Esophagus squamous epithelium (tissue), 5 donors: ENCODE data around the gene CSF2RB. TPM values are rescaled to one million over a fixed set of nuclear protein-coding genes. Genes with fewer than 3 reads are reported as not detected.

Source experiments
- DNase-seq: peaks from one replicate; lab custom pipeline; 2025; lab: John Stamatoyannopoulos, UW
- H3K27ac ChIP-seq, 4 donors: fragments of 200-600 bp; sonication (generic); one replicate each; pipeline ENCODE4 v1.5.1; 2016 to 2019; ENCODE audit warnings: mild to moderate bottlenecking in 1 of 4
- H3K27me3 ChIP-seq, 4 donors: fragments of 200-600 bp; sonication (generic); 1 replicate in 3 of 4; 2 replicates in 1 of 4; pipeline versions ENCODE4 v1.5.1 to v1.6.0; 2017 to 2021; ENCODE audit warnings: antibody characterized with exemption in 1 of 4
- H3K36me3 ChIP-seq, 3 donors: fragments of 200-600 bp; sonication (generic); one replicate each; pipeline ENCODE4 v1.5.1; 2016 to 2019
- H3K4me1 ChIP-seq, 3 donors: fragments of 200-600 bp; sonication (generic); one replicate each; pipeline ENCODE4 v1.5.1; 2017 to 2019
- H3K4me3 ChIP-seq, 4 donors: fragments of 200-600 bp; sonication (generic); 1 replicate in 3 of 4; 2 replicates in 1 of 4; pipeline ENCODE4 v1.5.1; 2016 to 2019; ENCODE audit warnings: mild to moderate bottlenecking in 2 of 4, moderate library complexity in 1 of 4
- H3K9me3 ChIP-seq, 3 donors: fragments of 200-600 bp; sonication (generic); one replicate each; pipeline ENCODE4 v1.5.1; 2016 to 2019
- CTCF ChIP-seq, 6 experiments: fragments of 450-650 bp in 4 of 6; fragments of 200-600 bp in 2 of 6; sonication (generic) in 2 of 6; IDR thresholded peaks; one replicate each; pipeline ENCODE4 v1.5.1; 2016 to 2019; ENCODE audit warnings: antibody characterized with exemption in 6 of 6, mild to moderate bottlenecking in 4 of 6, moderate library complexity in 4 of 6
- POLR2A ChIP-seq, 4 donors: fragments of 450-650 bp; IDR thresholded peaks; one replicate each; pipeline ENCODE4 v1.6.1; 2017; ENCODE audit warnings: antibody characterized with exemption in 4 of 4, mild to moderate bottlenecking in 4 of 4, moderate library complexity in 3 of 4
- WGBS, 2 donors: methylation state at CpG; one replicate each; pipeline ENCODE4 v1.1.5; 2018; 5-methylcytosine and 5-hydroxymethylcytosine counted together
- intact Hi-C: fragments of 100-400 bp; cut with DNase I; formaldehyde crosslinking; loops from one replicate; pipeline ENCODE4 v1.15.0; 2022
- total RNA-seq, 4 donors: library from RNA; depleted of rRNA; stranded (reverse); fragments of >200 nt; gene quantifications; one replicate each; pipeline ENCODE4 v1.1.0, GENCODE V29; 2016
- donor health status: DM: yes; HTN: yes; CAD: no.

CSF2RB gene
- total RNA-seq, 4 donors from 2014 or later, result 1.5 to 6.1 (median 2.9) TPM

- peaks cover 0 to 49% (median 0%) of the 10 kb centered on the region in 4 donors for H3K27me3 ChIP-seq
- intact Hi-C loops, result no loop called here
- TF ChIP-seq POLR2A (IDR thresholded peaks at IDR 0.05), result no peak
- TF ChIP-seq CTCF (IDR thresholded peaks at IDR 0.05), result no peak
- DNase-seq, result no peak
- no peaks in the 10 kb centered on the region for H3K9me3 ChIP-seq
- H3K36me3 ChIP-seq, result no peaks in the 10 kb centered on the region
- WGBS, 2 donors, result 79 to 83% methylated on average over 11 to 14 of the region's 21 CpGs
- no peak overlapping the region for H3K4me3 ChIP-seq
- no peak overlapping the region for H3K27ac ChIP-seq
- H3K4me1 ChIP-seq, result peaks cover 11 to 16% (median 13%) of the 10 kb centered on the region in 3 donors
Measured at GRCh38 chr22:36923131-36923788, 9.8 kb downstream of the CSF2RB start.

- 84 to 87% methylated on average over 5 to 6 of the region's 8 CpGs for WGBS, 2 donors
- no peaks in the 10 kb centered on the region for H3K9me3 ChIP-seq
- H3K36me3 ChIP-seq, result no peaks in the 10 kb centered on the region
- no peak overlapping the region for H3K4me3 ChIP-seq
- intact Hi-C loops, result no loop called here
- H3K27ac ChIP-seq, result no peak overlapping the region
- no peak for DNase-seq
- peaks cover 0 to 52% (median 0%) of the 10 kb centered on the region in 4 donors for H3K27me3 ChIP-seq
- H3K4me1 ChIP-seq, result peaks cover 11 to 16% (median 13%) of the 10 kb centered on the region in 3 donors
- no peak for TF ChIP-seq POLR2A (IDR thresholded peaks at IDR 0.05)
- TF ChIP-seq CTCF (IDR thresholded peaks at IDR 0.05), result no peak
Measured at GRCh38 chr22:36924151-36924698, 10.8 kb downstream of the CSF2RB start.

- no peak overlapping the region for H3K4me3 ChIP-seq
- no peak overlapping the region for H3K27ac ChIP-seq
- peaks cover 11 to 16% (median 13%) of the 10 kb centered on the region in 3 donors for H3K4me1 ChIP-seq
- WGBS, 2 donors, result 86 to 88% methylated on average over 10 to 14 of the region's 19 CpGs
- H3K27me3 ChIP-seq, result peaks cover 0 to 56% (median 0%) of the 10 kb centered on the region in 4 donors
- H3K9me3 ChIP-seq, result no peaks in the 10 kb centered on the region
- no peak for TF ChIP-seq POLR2A (IDR thresholded peaks at IDR 0.05)
- TF ChIP-seq CTCF (IDR thresholded peaks at IDR 0.05), result no peak
- DNase-seq, result no peak
- intact Hi-C loops, result no loop called here
- H3K36me3 ChIP-seq, result no peaks in the 10 kb centered on the region
Measured at GRCh38 chr22:36925388-36926290, 12.2 kb downstream of the CSF2RB start.

- DNase-seq, result no peak
- intact Hi-C loops, result no loop called here
- peaks cover 0 to 56% (median 0%) of the 10 kb centered on the region in 4 donors for H3K27me3 ChIP-seq
- no peak overlapping the region for H3K4me3 ChIP-seq
- TF ChIP-seq CTCF (IDR thresholded peaks at IDR 0.05) (no peak), POLR2A (IDR thresholded peaks at IDR 0.05) (no peak)
- no peaks in the 10 kb centered on the region for H3K36me3 ChIP-seq
- 40 to 100% methylated on average over 1 to 2 of the region's 6 CpGs for WGBS, 2 donors
- no peak overlapping the region for H3K27ac ChIP-seq
- no peaks in the 10 kb centered on the region for H3K9me3 ChIP-seq
- peaks cover 11 to 16% (median 13%) of the 10 kb centered on the region in 3 donors for H3K4me1 ChIP-seq
Measured at GRCh38 chr22:36926309-36926708, 12.9 kb downstream of the CSF2RB start.
